ENCODE data around the gene CLK2. TPM values are rescaled to one million over a fixed set of nuclear protein-coding genes. Genes with fewer than 3 reads are reported as not detected.

CLK2 gene
- total and polyA plus RNA-seq, 2 of the 13 experiments (the other 11 are each of a cell fraction or from before 2014, with no cell fraction given), result 20.1 to 73.5 TPM

- TF ChIP-seq, protein P1, sequence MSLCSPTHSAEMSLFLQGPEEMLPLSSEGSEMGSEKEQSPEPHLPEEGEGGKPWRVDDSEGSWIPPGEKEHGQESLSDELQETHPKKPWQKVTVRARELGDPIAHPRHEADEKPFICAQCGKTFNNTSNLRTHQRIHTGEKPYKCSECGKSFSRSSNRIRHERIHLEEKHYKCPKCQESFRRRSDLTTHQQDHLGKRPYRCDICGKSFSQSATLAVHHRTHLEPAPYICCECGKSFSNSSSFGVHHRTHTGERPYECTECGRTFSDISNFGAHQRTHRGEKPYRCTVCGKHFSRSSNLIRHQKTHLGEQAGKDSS (CRISPR knock-in tag; IDR thresholded peaks at IDR 0.05; ENCODE audit: borderline replicate concordance, low read depth), result 0 out of 2 replicates have a peak, but pooled peaks have one; percentile 48
- TF ChIP-seq ATF7 (IDR thresholded peaks at IDR 0.05) (no peak), ATF7 (CRISPR knock-in tag; IDR thresholded peaks at IDR 0.05) (no peak), CREB1 (IDR thresholded peaks at IDR 0.05) (peak; percentile 72), CREB1 (CRISPR knock-in tag; IDR thresholded peaks at IDR 0.05) (no peak; the same call in 1 of the 2 replicates), MEIS2 (CRISPR knock-in tag; IDR thresholded peaks at IDR 0.05) (peak; percentile 78; the same call in 1 of the 2 replicates), TAF1 (CRISPR knock-in tag; IDR thresholded peaks at IDR 0.05) (peak; percentile 82; the same call in 1 of the 2 replicates), IKZF1 (IDR thresholded peaks at IDR 0.05) (no peak), ZNF3 (CRISPR knock-in tag; IDR thresholded peaks at IDR 0.05) (no peak), SALL1 (CRISPR knock-in tag; IDR thresholded peaks at IDR 0.05) (peak; percentile 88; the same call in 1 of the 2 replicates), TEAD3 (CRISPR knock-in tag; optimal IDR thresholded peaks at IDR 0.05; ENCODE audit: borderline replicate concordance) (peak; percentile 86), SOX6 (IDR thresholded peaks at IDR 0.05) (no peak), SOX6 (CRISPR knock-in tag; IDR thresholded peaks at IDR 0.05) (peak; percentile 54), ZNF282 (IDR thresholded peaks at IDR 0.05; ENCODE audit: partially characterized antibody) (no peak), HMG20A (CRISPR knock-in tag; IDR thresholded peaks at IDR 0.05; ENCODE audit: borderline replicate concordance) (no peak), LCORL (IDR thresholded peaks at IDR 0.05) (no peak), LCORL (CRISPR knock-in tag; IDR thresholded peaks at IDR 0.05) (0 out of 2 replicates have a peak, but pooled peaks have one; percentile 17), ZFY (CRISPR knock-in tag; IDR thresholded peaks at IDR 0.05) (peak; percentile 82), ZNF253 (CRISPR knock-in tag; IDR thresholded peaks at IDR 0.05; ENCODE audit: borderline replicate concordance) (no peak), GABPA (IDR thresholded peaks at IDR 0.05; ENCODE audit: low read depth, low read length) (peak; percentile 36), GABPA (CRISPR knock-in tag; IDR thresholded peaks at IDR 0.05; ENCODE audit: low read depth) (peak; percentile 84)
- TF ChIP-seq, protein P2, sequence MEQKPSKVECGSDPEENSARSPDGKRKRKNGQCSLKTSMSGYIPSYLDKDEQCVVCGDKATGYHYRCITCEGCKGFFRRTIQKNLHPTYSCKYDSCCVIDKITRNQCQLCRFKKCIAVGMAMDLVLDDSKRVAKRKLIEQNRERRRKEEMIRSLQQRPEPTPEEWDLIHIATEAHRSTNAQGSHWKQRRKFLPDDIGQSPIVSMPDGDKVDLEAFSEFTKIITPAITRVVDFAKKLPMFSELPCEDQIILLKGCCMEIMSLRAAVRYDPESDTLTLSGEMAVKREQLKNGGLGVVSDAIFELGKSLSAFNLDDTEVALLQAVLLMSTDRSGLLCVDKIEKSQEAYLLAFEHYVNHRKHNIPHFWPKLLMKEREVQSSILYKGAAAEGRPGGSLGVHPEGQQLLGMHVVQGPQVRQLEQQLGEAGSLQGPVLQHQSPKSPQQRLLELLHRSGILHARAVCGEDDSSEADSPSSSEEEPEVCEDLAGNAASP (CRISPR knock-in tag; IDR thresholded peaks at IDR 0.05; ENCODE audit: borderline replicate concordance), result peak; percentile 74; the same call in 1 of the 2 replicates
- TF ChIP-seq, protein P3, sequence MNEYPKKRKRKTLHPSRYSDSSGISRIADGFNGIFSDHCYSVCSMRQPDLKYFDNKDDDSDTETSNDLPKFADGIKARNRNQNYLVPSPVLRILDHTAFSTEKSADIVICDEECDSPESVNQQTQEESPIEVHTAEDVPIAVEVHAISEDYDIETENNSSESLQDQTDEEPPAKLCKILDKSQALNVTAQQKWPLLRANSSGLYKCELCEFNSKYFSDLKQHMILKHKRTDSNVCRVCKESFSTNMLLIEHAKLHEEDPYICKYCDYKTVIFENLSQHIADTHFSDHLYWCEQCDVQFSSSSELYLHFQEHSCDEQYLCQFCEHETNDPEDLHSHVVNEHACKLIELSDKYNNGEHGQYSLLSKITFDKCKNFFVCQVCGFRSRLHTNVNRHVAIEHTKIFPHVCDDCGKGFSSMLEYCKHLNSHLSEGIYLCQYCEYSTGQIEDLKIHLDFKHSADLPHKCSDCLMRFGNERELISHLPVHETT (CRISPR knock-in tag; conservative IDR thresholded peaks at IDR 0.05), result peak; percentile 92
- TF ChIP-seq, protein P4, sequence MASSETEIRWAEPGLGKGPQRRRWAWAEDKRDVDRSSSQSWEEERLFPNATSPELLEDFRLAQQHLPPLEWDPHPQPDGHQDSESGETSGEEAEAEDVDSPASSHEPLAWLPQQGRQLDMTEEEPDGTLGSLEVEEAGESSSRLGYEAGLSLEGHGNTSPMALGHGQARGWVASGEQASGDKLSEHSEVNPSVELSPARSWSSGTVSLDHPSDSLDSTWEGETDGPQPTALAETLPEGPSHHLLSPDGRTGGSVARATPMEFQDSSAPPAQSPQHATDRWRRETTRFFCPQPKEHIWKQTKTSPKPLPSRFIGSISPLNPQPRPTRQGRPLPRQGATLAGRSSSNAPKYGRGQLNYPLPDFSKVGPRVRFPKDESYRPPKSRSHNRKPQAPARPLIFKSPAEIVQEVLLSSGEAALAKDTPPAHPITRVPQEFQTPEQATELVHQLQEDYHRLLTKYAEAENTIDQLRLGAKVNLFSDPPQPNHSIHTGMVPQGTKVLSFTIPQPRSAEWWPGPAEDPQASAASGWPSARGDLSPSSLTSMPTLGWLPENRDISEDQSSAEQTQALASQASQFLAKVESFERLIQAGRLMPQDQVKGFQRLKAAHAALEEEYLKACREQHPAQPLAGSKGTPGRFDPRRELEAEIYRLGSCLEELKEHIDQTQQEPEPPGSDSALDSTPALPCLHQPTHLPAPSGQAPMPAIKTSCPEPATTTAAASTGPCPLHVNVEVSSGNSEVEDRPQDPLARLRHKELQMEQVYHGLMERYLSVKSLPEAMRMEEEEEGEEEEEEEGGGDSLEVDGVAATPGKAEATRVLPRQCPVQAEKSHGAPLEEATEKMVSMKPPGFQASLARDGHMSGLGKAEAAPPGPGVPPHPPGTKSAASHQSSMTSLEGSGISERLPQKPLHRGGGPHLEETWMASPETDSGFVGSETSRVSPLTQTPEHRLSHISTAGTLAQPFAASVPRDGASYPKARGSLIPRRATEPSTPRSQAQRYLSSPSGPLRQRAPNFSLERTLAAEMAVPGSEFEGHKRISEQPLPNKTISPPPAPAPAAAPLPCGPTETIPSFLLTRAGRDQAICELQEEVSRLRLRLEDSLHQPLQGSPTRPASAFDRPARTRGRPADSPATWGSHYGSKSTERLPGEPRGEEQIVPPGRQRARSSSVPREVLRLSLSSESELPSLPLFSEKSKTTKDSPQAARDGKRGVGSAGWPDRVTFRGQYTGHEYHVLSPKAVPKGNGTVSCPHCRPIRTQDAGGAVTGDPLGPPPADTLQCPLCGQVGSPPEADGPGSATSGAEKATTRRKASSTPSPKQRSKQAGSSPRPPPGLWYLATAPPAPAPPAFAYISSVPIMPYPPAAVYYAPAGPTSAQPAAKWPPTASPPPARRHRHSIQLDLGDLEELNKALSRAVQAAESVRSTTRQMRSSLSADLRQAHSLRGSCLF (CRISPR knock-in tag; IDR thresholded peaks at IDR 0.05; ENCODE audit: borderline replicate concordance), result no peak
Observed at GRCh38 chr1:155273343-155274245, at the start of gene CLK2 (continued).

Data from HepG2 (cell line).